H1 (cell line): ENCODE results near the gene PTPRD. TPM values are rescaled to one million over a fixed set of nuclear protein-coding genes. Genes with fewer than 3 reads are reported as not detected.

Experiments
- CTCF ChIA-PET: fragments of 300-600 bp; sonication (Branson Sonifier 250); formaldehyde crosslinking; loops from one replicate; lab custom pipeline; 2021; ENCODE audit not compliant: partially characterized antibody; lab: Charles Lee
- POLR2A ChIA-PET: fragments of 300-600 bp; sonication (Branson Sonifier 250); formaldehyde crosslinking; loops from one replicate; lab custom pipeline; 2021; ENCODE audit warnings: inconsistent platforms; ENCODE audit not compliant: partially characterized antibody; lab: Charles Lee
- DNase-seq, 2 experiments: peaks; one replicate each; pipeline versions ENCODE4 v3.0.0 to v3.0.0-alpha.2; 2010 to 2022; ENCODE audit warnings: low spot score in 2 of 2, low read depth in 1 of 2, mixed read lengths in 1 of 2
- FAIRE-seq: peaks from 2 replicates; lab custom pipeline; 2011; peaks lifted over from hg19 to GRCh38; lab: Jason Lieb, UNC
- H2AFZ ChIP-seq: 2 replicates; pipeline ENCODE4 v1.8.1; 2012; ENCODE audit warnings: low read length, inconsistent platforms
- H2AK5ac ChIP-seq: 2 replicates; pipeline ENCODE4 v1.6.1; 2013; ENCODE audit warnings: low read depth, low read length
- H2BK120ac ChIP-seq: replicated peaks from 2 replicates; pipeline ENCODE3; 2013; ENCODE audit warnings: low read depth, low read length, inconsistent platforms
- H2BK12ac ChIP-seq: 2 replicates; pipeline ENCODE4 v1.6.1; 2013; ENCODE audit warnings: low read depth, low read length
- H2BK15ac ChIP-seq: 2 replicates; pipeline ENCODE4 v1.6.1; 2013; ENCODE audit warnings: low read length
- H2BK20ac ChIP-seq: 2 replicates; pipeline ENCODE4 v1.6.1; 2013; ENCODE audit warnings: low read length
- H2BK5ac ChIP-seq: 2 replicates; pipeline ENCODE4 v1.6.1; 2013; ENCODE audit warnings: low read depth, low read length
- H3K14ac ChIP-seq: 2 replicates; pipeline ENCODE4 v1.6.1; 2013; ENCODE audit warnings: inconsistent platforms; ENCODE audit not compliant: insufficient read length
- H3K18ac ChIP-seq: 2 replicates; pipeline ENCODE4 v1.6.1; 2013; ENCODE audit warnings: low read length; ENCODE audit errors: extremely low read depth
- H3K23ac ChIP-seq: 2 replicates; pipeline ENCODE4 v1.6.1; 2013; ENCODE audit warnings: inconsistent platforms; ENCODE audit not compliant: insufficient read length
- H3K23me2 ChIP-seq: 2 replicates; pipeline ENCODE4 v1.6.1; 2013; ENCODE audit warnings: low read depth, low read length
- H3K27ac ChIP-seq: 2 replicates; pipeline ENCODE4 v1.6.1; 2011; ENCODE audit warnings: low read depth, low read length, inconsistent platforms
- H3K27me3 ChIP-seq, 4 experiments: replicated peaks in 1 of 4; 1 replicate in 1 of 4; 2 replicates in 3 of 4; pipeline versions ENCODE4 v1.6.1 to v1.8.1; 2011 to 2013; ENCODE audit warnings: low read length in 3 of 4, mild to moderate bottlenecking in 3 of 4, inconsistent platforms in 2 of 4, mixed read lengths in 2 of 4, moderate library complexity in 1 of 4; ENCODE audit not compliant: control insufficient read depth in 3 of 4, insufficient read depth in 3 of 4; ENCODE audit errors: extremely low read depth in 1 of 4
- H3K36me3 ChIP-seq, 4 experiments: 2 replicates each; pipeline versions ENCODE4 v1.6.1 to v1.8.1; 2011 to 2013; ENCODE audit warnings: mild to moderate bottlenecking in 4 of 4, low read length in 3 of 4, moderate library complexity in 2 of 4, control low read depth in 1 of 4, inconsistent platforms in 1 of 4; ENCODE audit not compliant: insufficient read depth in 4 of 4, control insufficient read depth in 2 of 4
- H3K4ac ChIP-seq: replicated peaks from 2 replicates; pipeline ENCODE3; 2013; ENCODE audit warnings: low read length, low read depth, mixed read lengths, inconsistent platforms; ENCODE audit not compliant: insufficient read length
- H3K4me1 ChIP-seq, 4 experiments: replicated peaks in 1 of 4; 1 replicate in 1 of 4; 2 replicates in 3 of 4; pipeline versions ENCODE4 v1.6.1 to v1.8.1; 2011 to 2013; ENCODE audit warnings: low read length in 3 of 4, inconsistent platforms in 2 of 4, mixed read lengths in 1 of 4; ENCODE audit not compliant: insufficient read depth in 4 of 4, control insufficient read depth in 3 of 4
- H3K4me2 ChIP-seq, 2 experiments: 2 replicates each; pipeline versions ENCODE4 v1.6.1 to v1.8.1; 2011 to 2013; ENCODE audit warnings: low read depth in 2 of 2, low read length in 2 of 2, control low read depth in 1 of 2, inconsistent platforms in 1 of 2, mild to moderate bottlenecking in 1 of 2; ENCODE audit not compliant: insufficient read depth in 1 of 2
- H3K4me3 ChIP-seq, 4 experiments: fragments of 200-600, 300-600 bp in 1 of 4; sonication (generic), shearing (Covaris generic), sonication (Bioruptor Twin) in 1 of 4; 2 replicates each; pipeline versions ENCODE4 v1.5.1 to v1.8.1; 2011 to 2016; ENCODE audit warnings: low read length in 4 of 4, low read depth in 3 of 4, control low read depth in 2 of 4, inconsistent platforms in 2 of 4, mild to moderate bottlenecking in 2 of 4, mixed read lengths in 1 of 4, moderate library complexity in 1 of 4; ENCODE audit not compliant: insufficient read depth in 2 of 4; ENCODE audit errors: extremely low read depth in 1 of 4
- H3K56ac ChIP-seq: replicated peaks from 2 replicates; pipeline ENCODE3; 2013; ENCODE audit warnings: low read depth, mild to moderate bottlenecking, mixed read lengths, low read length, inconsistent platforms; ENCODE audit not compliant: insufficient read length
- H3K79me1 ChIP-seq: 2 replicates; pipeline ENCODE4 v1.6.1; 2013; ENCODE audit warnings: low read depth, low read length, control low read depth
- H3K79me2 ChIP-seq, 2 experiments: 2 replicates each; pipeline versions ENCODE4 v1.6.1 to v1.8.1; 2012 to 2013; ENCODE audit warnings: low read length in 2 of 2, mild to moderate bottlenecking in 2 of 2, inconsistent platforms in 1 of 2; ENCODE audit not compliant: insufficient read depth in 2 of 2, control insufficient read depth in 1 of 2
- H3K9ac ChIP-seq, 4 experiments: replicated peaks in 1 of 4; 1 replicate in 1 of 4; 2 replicates in 3 of 4; pipeline versions ENCODE4 v1.6.1 to v1.8.1; 2011 to 2013; ENCODE audit warnings: low read depth in 3 of 4, low read length in 3 of 4, control low read depth in 2 of 4, mild to moderate bottlenecking in 2 of 4, moderate library complexity in 2 of 4, inconsistent platforms in 1 of 4; ENCODE audit errors: extremely low read depth in 1 of 4
- H3K9me3 ChIP-seq, 2 experiments: 2 replicates each; pipeline versions ENCODE4 v1.6.1 to v1.8.1; 2012 to 2013; ENCODE audit warnings: mild to moderate bottlenecking in 2 of 2, moderate library complexity in 2 of 2, control low read depth in 1 of 2, inconsistent platforms in 1 of 2, low read depth in 1 of 2, low read length in 1 of 2, mixed read lengths in 1 of 2; ENCODE audit not compliant: insufficient read depth in 2 of 2
- H4K20me1 ChIP-seq, 2 experiments: replicated peaks in 1 of 2; 2 replicates each; pipeline versions ENCODE3 to v1.8.1; 2011 to 2013; ENCODE audit warnings: inconsistent platforms in 2 of 2, low read length in 2 of 2, mild to moderate bottlenecking in 1 of 2; ENCODE audit not compliant: insufficient read depth in 2 of 2, control insufficient read depth in 1 of 2
- H4K5ac ChIP-seq: 2 replicates; pipeline ENCODE4 v1.6.1; 2013; ENCODE audit warnings: low read length, low read depth, mixed read lengths, inconsistent platforms; ENCODE audit not compliant: insufficient read length
- H4K8ac ChIP-seq: 2 replicates; pipeline ENCODE4 v1.8.0; 2013; ENCODE audit warnings: mild to moderate bottlenecking, moderate library complexity, low read length, inconsistent platforms; ENCODE audit not compliant: insufficient read depth; ENCODE audit errors: extremely low read depth
- H4K91ac ChIP-seq: replicated peaks from 2 replicates; pipeline ENCODE3; 2013; ENCODE audit warnings: low read length, mixed read lengths, inconsistent platforms; ENCODE audit not compliant: insufficient read length
- HDAC2 ChIP-seq, 2 experiments: fragments of 300-600 bp in 1 of 2; sonication (generic) in 1 of 2; IDR thresholded peaks; 2 replicates each; pipeline ENCODE4 v1.6.1; 2011 to 2012; ENCODE audit warnings: low read depth in 2 of 2, low read length in 2 of 2, mild to moderate bottlenecking in 2 of 2, moderate library complexity in 2 of 2, borderline replicate concordance in 1 of 2, inconsistent platforms in 1 of 2
- POLR2A ChIP-seq, 2 experiments: IDR thresholded peaks; 1 replicate in 1 of 2; 2 replicates in 1 of 2; pipeline ENCODE4 v1.6.1; 2011; ENCODE audit warnings: low read depth in 2 of 2, low read length in 2 of 2, mild to moderate bottlenecking in 2 of 2; ENCODE audit errors: control extremely low read depth in 1 of 2
- RAD21 ChIP-seq, 2 experiments: IDR thresholded peaks in 1 of 2; conservative IDR thresholded peaks in 1 of 2; 2 replicates each; pipeline ENCODE4 v1.6.1; 2011; ENCODE audit warnings: low read depth in 2 of 2, low read length in 2 of 2, improper control_type of control experiment in 1 of 2, inconsistent platforms in 1 of 2, mild to moderate bottlenecking in 1 of 2, moderate library complexity in 1 of 2
- SP2 ChIP-seq: IDR thresholded peaks from 2 replicates; pipeline ENCODE4 v1.6.1; 2012; ENCODE audit warnings: mild to moderate bottlenecking, low read length, inconsistent platforms
- WGBS, 2 experiments: shearing (Covaris generic) in 1 of 2; methylation state at CpG; one replicate each; pipeline versions ENCODE4 v1.1.6 to v1.1.7; 2013 to 2015; ENCODE audit warnings: low lambda C conversion rate in 2 of 2, mixed read lengths in 2 of 2, inconsistent platforms in 1 of 2, low coverage in 1 of 2, missing lambda C conversion rate in 1 of 2; ENCODE audit not compliant: insufficient replicate concordance in 2 of 2, insufficient coverage in 1 of 2, insufficient read length in 1 of 2; ENCODE audit errors: extremely low coverage in 1 of 2, missing lambda C conversion rate in 1 of 2; 5-methylcytosine and 5-hydroxymethylcytosine counted together
- polyA plus RNA-seq, 7 experiments: library from polyadenylated mRNA; depleted of rRNA in 3 of 7; stranded (reverse) in 5 of 7; unstranded in 2 of 7; fragments of >200 nt in 5 of 7; fragments of 200-250 nt in 2 of 7; gene quantifications; 1 replicate in 5 of 7; 2 replicates in 1 of 7; 4 replicates in 1 of 7; pipeline versions ENCODE4 v1.2.1 to v1.2.3, GENCODE V29; 2011 to 2013; ENCODE audit warnings: missing spikeins in 2 of 7, mixed read lengths in 2 of 7
- total RNA-seq: library from RNA; stranded (reverse); fragmentation: NEBNext Ultra II Directional; extraction: Animal tissue kit (Norgen Biotek cat#: 25700); gene quantifications from 2 replicates; pipeline ENCODE4 v1.2.1, GENCODE V29; 2021

PTPRD gene
- total and polyA plus RNA-seq, 2 of the 8 experiments (the other 6 are each of a cell fraction or from before 2014, with no cell fraction given): 17.2 to 77.0 TPM

DNA sequence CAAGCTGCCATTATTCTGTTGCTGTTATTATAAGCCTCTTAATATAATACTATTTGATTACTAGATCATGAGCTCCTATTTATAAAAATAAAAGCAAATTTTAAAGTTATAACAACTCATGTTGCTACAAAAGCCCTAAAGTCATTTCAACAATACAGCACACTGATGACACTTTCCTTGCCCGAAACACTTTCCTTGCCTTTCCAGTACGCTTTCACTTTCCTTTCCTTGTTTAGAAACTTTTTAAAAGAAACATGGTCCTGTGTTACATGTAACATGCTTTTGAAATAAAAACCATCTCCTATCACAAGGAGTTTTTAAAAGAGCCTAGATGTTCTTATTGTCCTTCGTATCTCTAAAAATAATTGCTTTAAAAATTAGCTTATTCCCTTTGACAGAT, 688.4 kb downstream of the PTPRD start:
- H2BK12ac ChIP-seq: no peak overlapping the region
- ChIA-PET CTCF (interaction anchor here (0.5 to 2.5 kb wide), 4 partner anchors 10 to 321 kb away, joined by 3 to 13 read pairs (median 4); no protein-coding TSS in a partner anchor), POLR2A (no interaction called here)
- H3K27me3 ChIP-seq: no peaks in the 10 kb centered on the region
- no peaks in the 10 kb centered on the region for H3K79me1 ChIP-seq
- H3K14ac ChIP-seq: no peak overlapping the region
- H2BK5ac ChIP-seq: no peak overlapping the region
- no peak overlapping the region for H3K27ac ChIP-seq
- H3K18ac ChIP-seq: no peak overlapping the region
- no peak overlapping the region for H2BK20ac ChIP-seq
- H3K79me2 ChIP-seq: no peaks in the 10 kb centered on the region
- no peak overlapping the region for H4K91ac ChIP-seq
- H3K9me3 ChIP-seq: no peaks in the 10 kb centered on the region
- H3K23me2 ChIP-seq: no peaks in the 10 kb centered on the region
- no peak overlapping the region for H2AFZ ChIP-seq
- no peak for TF ChIP-seq HDAC2 (IDR thresholded peaks at IDR 0.05; ENCODE audit: borderline replicate concordance in 1 of 2, low read depth in 2 of 2, low read length in 2 of 2)
- no peak for TF ChIP-seq RAD21 (IDR thresholded peaks at IDR 0.05 in 1 of 2, conservative IDR thresholded peaks at IDR 0.05 in 1 of 2; ENCODE audit: low read depth in 2 of 2, low read length in 2 of 2)
- TF ChIP-seq SP2: no peak
- no peak for TF ChIP-seq POLR2A (IDR thresholded peaks at IDR 0.05; ENCODE audit: control extremely low read depth in 1 of 2, low read depth in 2 of 2, low read length in 2 of 2)
- no peak overlapping the region for H3K4ac ChIP-seq
- no peak overlapping the region for H3K56ac ChIP-seq
- no peaks in the 10 kb centered on the region for H4K20me1 ChIP-seq
- no peak overlapping the region for H3K4me2 ChIP-seq
- no peak overlapping the region for H3K23ac ChIP-seq
- no peak overlapping the region for H4K8ac ChIP-seq
- H3K9ac ChIP-seq: no peak overlapping the region
- H2AK5ac ChIP-seq: no peak overlapping the region
- no peak overlapping the region for H2BK120ac ChIP-seq
- DNase-seq (no peak), FAIRE-seq (no peak)
- WGBS, 2 experiments: 91% methylated on average over 3 of the region's 3 CpGs; no CpG with 5 or more reads in 1 of the 2 experiments
- H3K36me3 ChIP-seq: no peaks in the 10 kb centered on the region
- H4K5ac ChIP-seq: no peak overlapping the region
- H3K4me3 ChIP-seq: no peak overlapping the region
- H2BK15ac ChIP-seq: no peak overlapping the region
- H3K4me1 ChIP-seq: no peaks in the 10 kb centered on the region
